MM.1S (cell line): Measurements from ENCODE around the gene XPR1.

Experiments
- DNase-seq: peaks from one replicate; pipeline ENCODE4 v3.0.0-alpha.2; 2015
- H2AFZ ChIP-seq: fragments of 300-600 bp; sonication (generic); 2 replicates; pipeline ENCODE4 v1.6.0; 2016; ENCODE audit warnings: antibody characterized with exemption, low read length
- H3F3A ChIP-seq: fragments of 300-600 bp; sonication (generic); 2 replicates; pipeline ENCODE4 v1.6.1; 2016; ENCODE audit warnings: mild to moderate bottlenecking, antibody characterized with exemption, low read length, moderate library complexity, mixed read lengths; ENCODE audit not compliant: insufficient read depth
- H3K27ac ChIP-seq: fragments of 300-600 bp; sonication (generic); 2 replicates; pipeline ENCODE4 v1.5.1; 2016; ENCODE audit warnings: mild to moderate bottlenecking, low read length
- H3K27me3 ChIP-seq: fragments of 300-600 bp; sonication (generic); replicated peaks from 2 replicates; pipeline ENCODE4 v1.6.0; 2016; ENCODE audit warnings: low read length; ENCODE audit not compliant: insufficient read depth
- H3K36me3 ChIP-seq: fragments of 300-600 bp; sonication (generic); replicated peaks from 2 replicates; pipeline ENCODE4 v1.6.1; 2016; ENCODE audit warnings: mild to moderate bottlenecking, low read length, mixed read lengths; ENCODE audit not compliant: insufficient read depth
- H3K4me1 ChIP-seq: fragments of 300-600 bp; sonication (generic); 2 replicates; pipeline ENCODE4 v1.6.1; 2016; ENCODE audit warnings: low read length, mixed read lengths
- H3K4me2 ChIP-seq: fragments of 300-600 bp; sonication (generic); 2 replicates; pipeline ENCODE4 v1.6.0; 2016; ENCODE audit warnings: low read depth, low read length
- H3K4me3 ChIP-seq: fragments of 300-600 bp; sonication (generic); 2 replicates; pipeline ENCODE4 v1.5.1; 2016; ENCODE audit warnings: low read length, mixed read lengths
- H3K79me2 ChIP-seq: fragments of 300-600 bp; sonication (generic); 2 replicates; pipeline ENCODE4 v1.6.1; 2016; ENCODE audit warnings: mixed run types, low read length, mixed read lengths
- H3K9ac ChIP-seq: fragments of 300-600 bp; sonication (generic); 2 replicates; pipeline ENCODE4 v1.6.1; 2016; ENCODE audit warnings: low read length, mixed read lengths
- H3K9me2 ChIP-seq: fragments of 300-600 bp; sonication (generic); replicated peaks from 2 replicates; pipeline ENCODE4 v1.6.1; 2016; ENCODE audit warnings: mild to moderate bottlenecking, low read length, mixed read lengths; ENCODE audit not compliant: insufficient read depth
- H3K9me3 ChIP-seq: fragments of 300-600 bp; sonication (generic); replicated peaks from 2 replicates; pipeline ENCODE4 v1.6.1; 2016; ENCODE audit warnings: mild to moderate bottlenecking, low read length, mixed read lengths; ENCODE audit not compliant: insufficient read depth
- H4K20me1 ChIP-seq: fragments of 300-600 bp; sonication (generic); 2 replicates; pipeline ENCODE4 v1.6.1; 2016; ENCODE audit warnings: mild to moderate bottlenecking, low read length, moderate library complexity, mixed read lengths; ENCODE audit not compliant: insufficient read depth
- CTCF ChIP-seq: fragments of 300-600 bp; sonication (generic); IDR thresholded peaks from 2 replicates; pipeline ENCODE4 v1.5.1; 2016; ENCODE audit warnings: antibody characterized with exemption, low read length, mixed read lengths
- EZH2 ChIP-seq: fragments of 300-600 bp; sonication (generic); optimal IDR thresholded peaks from 2 replicates; pipeline ENCODE3; 2017; ENCODE audit warnings: low read depth, mild to moderate bottlenecking, antibody characterized with exemption, low read length, mixed read lengths
- EZH2phosphoT487 ChIP-seq: fragments of 300-600 bp; sonication (generic); IDR thresholded peaks from 2 replicates; pipeline ENCODE4 v1.6.1; 2018; ENCODE audit warnings: antibody characterized with exemption, low read length

The XPR1 gene

GRCh38 chr1:180612632-180613031, 19.2 kb upstream of the XPR1 start:
- Histone ChIP-seq H3K4me1 (no peaks in the 10 kb centered on the region), H3K27me3 (no peaks in the 10 kb centered on the region), H3K9me3 (no peaks in the 10 kb centered on the region)

GRCh38 chr1:180614730-180615129, 17.1 kb upstream of the XPR1 start:
- H3K4me3 ChIP-seq = no peak overlapping the region
- no peak overlapping the region for H2AFZ ChIP-seq
- H3K4me1 ChIP-seq = no peaks in the 10 kb centered on the region
- H3K27me3 ChIP-seq = no peaks in the 10 kb centered on the region
- TF ChIP-seq CTCF (no peak), EZH2phosphoT487 (no peak), EZH2 (no peak)
- no peak overlapping the region for H3K27ac ChIP-seq
- H4K20me1 ChIP-seq = no peaks in the 10 kb centered on the region
- H3K9ac ChIP-seq = no peak overlapping the region
- no peaks in the 10 kb centered on the region for H3K9me2 ChIP-seq
- DNase-seq = no peak
- H3K9me3 ChIP-seq = no peaks in the 10 kb centered on the region
- H3F3A ChIP-seq = no peaks in the 10 kb centered on the region
- no peaks in the 10 kb centered on the region for H3K36me3 ChIP-seq
- no peaks in the 10 kb centered on the region for H3K79me2 ChIP-seq
- no peak overlapping the region for H3K4me2 ChIP-seq

More at GRCh38 chr1:180612632-180613031, 19.2 kb upstream of the XPR1 start:
- H3K27ac ChIP-seq = no peak overlapping the region
- no peak overlapping the region for H2AFZ ChIP-seq
- no peaks in the 10 kb centered on the region for H3K36me3 ChIP-seq
- no peaks in the 10 kb centered on the region for H4K20me1 ChIP-seq
- no peak for DNase-seq
- no peak overlapping the region for H3K9ac ChIP-seq
- H3K4me3 ChIP-seq = no peak overlapping the region
- no peaks in the 10 kb centered on the region for H3F3A ChIP-seq
- H3K79me2 ChIP-seq = no peaks in the 10 kb centered on the region
- H3K4me2 ChIP-seq = no peak overlapping the region
- TF ChIP-seq EZH2phosphoT487 = no peak
- no peak for TF ChIP-seq EZH2
- TF ChIP-seq CTCF = no peak
- H3K9me2 ChIP-seq = no peaks in the 10 kb centered on the region

- Histone ChIP-seq H3K27me3 (no peaks in the 10 kb centered on the region), H3K4me2 (no peak overlapping the region), H3K27ac (no peak overlapping the region), H3F3A (no peaks in the 10 kb centered on the region), H3K4me1 (no peaks in the 10 kb centered on the region), H3K79me2 (no peaks in the 10 kb centered on the region), H3K9ac (no peak overlapping the region), H4K20me1 (no peaks in the 10 kb centered on the region), H3K9me3 (no peaks in the 10 kb centered on the region), H3K4me3 (no peak overlapping the region), H3K36me3 (no peaks in the 10 kb centered on the region), H2AFZ (no peak overlapping the region), H3K9me2 (no peaks in the 10 kb centered on the region)
- DNase-seq = no peak
- TF ChIP-seq CTCF (no peak), EZH2phosphoT487 (no peak), EZH2 (no peak)
Measured at GRCh38 chr1:180615493-180616290, 16.1 kb upstream of the XPR1 start.
